H1 (cell line): Measurements from ENCODE around the gene FLRT2. TPM values are rescaled to one million over a fixed set of nuclear protein-coding genes. Genes with fewer than 3 reads are reported as not detected.

Experiments used
- CTCF ChIA-PET: fragments of 300-600 bp; sonication (Branson Sonifier 250); formaldehyde crosslinking; loops from one replicate; lab custom pipeline; 2021; ENCODE audit not compliant: partially characterized antibody; lab: Charles Lee
- POLR2A ChIA-PET: fragments of 300-600 bp; sonication (Branson Sonifier 250); formaldehyde crosslinking; loops from one replicate; lab custom pipeline; 2021; ENCODE audit warnings: inconsistent platforms; ENCODE audit not compliant: partially characterized antibody; lab: Charles Lee
- DNase-seq, 2 experiments: peaks; one replicate each; pipeline versions ENCODE4 v3.0.0 to v3.0.0-alpha.2; 2010 to 2022; ENCODE audit warnings: low spot score in 2 of 2, low read depth in 1 of 2, mixed read lengths in 1 of 2
- FAIRE-seq: peaks from 2 replicates; lab custom pipeline; 2011; peaks lifted over from hg19 to GRCh38; lab: Jason Lieb, UNC
- H2AFZ ChIP-seq: 2 replicates; pipeline ENCODE4 v1.8.1; 2012; ENCODE audit warnings: low read length, inconsistent platforms
- H2AK5ac ChIP-seq: 2 replicates; pipeline ENCODE4 v1.6.1; 2013; ENCODE audit warnings: low read depth, low read length
- H2BK120ac ChIP-seq: replicated peaks from 2 replicates; pipeline ENCODE3; 2013; ENCODE audit warnings: low read depth, low read length, inconsistent platforms
- H2BK12ac ChIP-seq: 2 replicates; pipeline ENCODE4 v1.6.1; 2013; ENCODE audit warnings: low read depth, low read length
- H2BK15ac ChIP-seq: 2 replicates; pipeline ENCODE4 v1.6.1; 2013; ENCODE audit warnings: low read length
- H2BK20ac ChIP-seq: 2 replicates; pipeline ENCODE4 v1.6.1; 2013; ENCODE audit warnings: low read length
- H2BK5ac ChIP-seq: 2 replicates; pipeline ENCODE4 v1.6.1; 2013; ENCODE audit warnings: low read depth, low read length
- H3K14ac ChIP-seq: 2 replicates; pipeline ENCODE4 v1.6.1; 2013; ENCODE audit warnings: inconsistent platforms; ENCODE audit not compliant: insufficient read length
- H3K18ac ChIP-seq: 2 replicates; pipeline ENCODE4 v1.6.1; 2013; ENCODE audit warnings: low read length; ENCODE audit errors: extremely low read depth
- H3K23ac ChIP-seq: 2 replicates; pipeline ENCODE4 v1.6.1; 2013; ENCODE audit warnings: inconsistent platforms; ENCODE audit not compliant: insufficient read length
- H3K23me2 ChIP-seq: 2 replicates; pipeline ENCODE4 v1.6.1; 2013; ENCODE audit warnings: low read depth, low read length
- H3K27ac ChIP-seq: 2 replicates; pipeline ENCODE4 v1.6.1; 2011; ENCODE audit warnings: low read depth, low read length, inconsistent platforms
- H3K27me3 ChIP-seq, 4 experiments: replicated peaks in 1 of 4; 1 replicate in 1 of 4; 2 replicates in 3 of 4; pipeline versions ENCODE4 v1.6.1 to v1.8.1; 2011 to 2013; ENCODE audit warnings: low read length in 3 of 4, mild to moderate bottlenecking in 3 of 4, inconsistent platforms in 2 of 4, mixed read lengths in 2 of 4, moderate library complexity in 1 of 4; ENCODE audit not compliant: control insufficient read depth in 3 of 4, insufficient read depth in 3 of 4; ENCODE audit errors: extremely low read depth in 1 of 4
- H3K36me3 ChIP-seq, 4 experiments: 2 replicates each; pipeline versions ENCODE4 v1.6.1 to v1.8.1; 2011 to 2013; ENCODE audit warnings: mild to moderate bottlenecking in 4 of 4, low read length in 3 of 4, moderate library complexity in 2 of 4, control low read depth in 1 of 4, inconsistent platforms in 1 of 4; ENCODE audit not compliant: insufficient read depth in 4 of 4, control insufficient read depth in 2 of 4
- H3K4ac ChIP-seq: replicated peaks from 2 replicates; pipeline ENCODE3; 2013; ENCODE audit warnings: low read length, low read depth, mixed read lengths, inconsistent platforms; ENCODE audit not compliant: insufficient read length
- H3K4me1 ChIP-seq, 4 experiments: replicated peaks in 1 of 4; 1 replicate in 1 of 4; 2 replicates in 3 of 4; pipeline versions ENCODE4 v1.6.1 to v1.8.1; 2011 to 2013; ENCODE audit warnings: low read length in 3 of 4, inconsistent platforms in 2 of 4, mixed read lengths in 1 of 4; ENCODE audit not compliant: insufficient read depth in 4 of 4, control insufficient read depth in 3 of 4
- H3K4me2 ChIP-seq, 2 experiments: 2 replicates each; pipeline versions ENCODE4 v1.6.1 to v1.8.1; 2011 to 2013; ENCODE audit warnings: low read depth in 2 of 2, low read length in 2 of 2, control low read depth in 1 of 2, inconsistent platforms in 1 of 2, mild to moderate bottlenecking in 1 of 2; ENCODE audit not compliant: insufficient read depth in 1 of 2
- H3K4me3 ChIP-seq, 4 experiments: fragments of 200-600, 300-600 bp in 1 of 4; sonication (generic), shearing (Covaris generic), sonication (Bioruptor Twin) in 1 of 4; 2 replicates each; pipeline versions ENCODE4 v1.5.1 to v1.8.1; 2011 to 2016; ENCODE audit warnings: low read length in 4 of 4, low read depth in 3 of 4, control low read depth in 2 of 4, inconsistent platforms in 2 of 4, mild to moderate bottlenecking in 2 of 4, mixed read lengths in 1 of 4, moderate library complexity in 1 of 4; ENCODE audit not compliant: insufficient read depth in 2 of 4; ENCODE audit errors: extremely low read depth in 1 of 4
- H3K56ac ChIP-seq: replicated peaks from 2 replicates; pipeline ENCODE3; 2013; ENCODE audit warnings: low read depth, mild to moderate bottlenecking, mixed read lengths, low read length, inconsistent platforms; ENCODE audit not compliant: insufficient read length
- H3K79me1 ChIP-seq: 2 replicates; pipeline ENCODE4 v1.6.1; 2013; ENCODE audit warnings: low read depth, low read length, control low read depth
- H3K79me2 ChIP-seq, 2 experiments: 2 replicates each; pipeline versions ENCODE4 v1.6.1 to v1.8.1; 2012 to 2013; ENCODE audit warnings: low read length in 2 of 2, mild to moderate bottlenecking in 2 of 2, inconsistent platforms in 1 of 2; ENCODE audit not compliant: insufficient read depth in 2 of 2, control insufficient read depth in 1 of 2
- H3K9ac ChIP-seq, 4 experiments: replicated peaks in 1 of 4; 1 replicate in 1 of 4; 2 replicates in 3 of 4; pipeline versions ENCODE4 v1.6.1 to v1.8.1; 2011 to 2013; ENCODE audit warnings: low read depth in 3 of 4, low read length in 3 of 4, control low read depth in 2 of 4, mild to moderate bottlenecking in 2 of 4, moderate library complexity in 2 of 4, inconsistent platforms in 1 of 4; ENCODE audit errors: extremely low read depth in 1 of 4
- H3K9me3 ChIP-seq, 2 experiments: 2 replicates each; pipeline versions ENCODE4 v1.6.1 to v1.8.1; 2012 to 2013; ENCODE audit warnings: mild to moderate bottlenecking in 2 of 2, moderate library complexity in 2 of 2, control low read depth in 1 of 2, inconsistent platforms in 1 of 2, low read depth in 1 of 2, low read length in 1 of 2, mixed read lengths in 1 of 2; ENCODE audit not compliant: insufficient read depth in 2 of 2
- H4K20me1 ChIP-seq, 2 experiments: replicated peaks in 1 of 2; 2 replicates each; pipeline versions ENCODE3 to v1.8.1; 2011 to 2013; ENCODE audit warnings: inconsistent platforms in 2 of 2, low read length in 2 of 2, mild to moderate bottlenecking in 1 of 2; ENCODE audit not compliant: insufficient read depth in 2 of 2, control insufficient read depth in 1 of 2
- H4K5ac ChIP-seq: 2 replicates; pipeline ENCODE4 v1.6.1; 2013; ENCODE audit warnings: low read length, low read depth, mixed read lengths, inconsistent platforms; ENCODE audit not compliant: insufficient read length
- H4K8ac ChIP-seq: 2 replicates; pipeline ENCODE4 v1.8.0; 2013; ENCODE audit warnings: mild to moderate bottlenecking, moderate library complexity, low read length, inconsistent platforms; ENCODE audit not compliant: insufficient read depth; ENCODE audit errors: extremely low read depth
- H4K91ac ChIP-seq: replicated peaks from 2 replicates; pipeline ENCODE3; 2013; ENCODE audit warnings: low read length, mixed read lengths, inconsistent platforms; ENCODE audit not compliant: insufficient read length
- ATF2 ChIP-seq: IDR thresholded peaks from 2 replicates; pipeline ENCODE4 v1.6.1; 2012; ENCODE audit warnings: low read length, inconsistent platforms
- CBX8 ChIP-seq: fragments of 300-800, 300-1000 bp; sonication (generic); IDR thresholded peaks from 2 replicates; pipeline ENCODE4 v1.7.1; 2016; ENCODE audit warnings: low read depth, low read length, borderline replicate concordance
- EP300 ChIP-seq, 2 experiments: IDR thresholded peaks; 1 replicate in 1 of 2; 2 replicates in 1 of 2; pipeline ENCODE4 v1.6.1; 2011 to 2012; ENCODE audit warnings: low read depth in 2 of 2, low read length in 2 of 2, mild to moderate bottlenecking in 2 of 2, borderline replicate concordance in 1 of 2, inconsistent platforms in 1 of 2, moderate library complexity in 1 of 2
- EZH2 ChIP-seq: fragments of 200-600 bp; sonication (generic); IDR thresholded peaks from 2 replicates; pipeline ENCODE4 v1.7.1; 2012; ENCODE audit warnings: low read depth, mild to moderate bottlenecking, moderate library complexity, low read length, inconsistent platforms; ENCODE audit not compliant: severe bottlenecking
- NRF1 ChIP-seq: IDR thresholded peaks from 2 replicates; pipeline ENCODE4 v1.6.1; 2011; ENCODE audit warnings: mild to moderate bottlenecking, low read depth, low read length, improper control_type of control experiment
- POLR2AphosphoS5 ChIP-seq: IDR thresholded peaks from 2 replicates; pipeline ENCODE4 v1.6.1; 2011; ENCODE audit warnings: low read depth, low read length
- SP2 ChIP-seq: IDR thresholded peaks from 2 replicates; pipeline ENCODE4 v1.6.1; 2012; ENCODE audit warnings: mild to moderate bottlenecking, low read length, inconsistent platforms
- SP4 ChIP-seq: IDR thresholded peaks from 2 replicates; pipeline ENCODE4 v1.6.1; 2012; ENCODE audit warnings: low read length, inconsistent platforms
- TAF7 ChIP-seq: optimal IDR thresholded peaks from 2 replicates; pipeline ENCODE3; 2011; ENCODE audit warnings: low read depth, mild to moderate bottlenecking, inconsistent platforms, low read length, moderate library complexity, borderline replicate concordance
- USF2 ChIP-seq: IDR thresholded peaks from 2 replicates; pipeline ENCODE4 v1.6.1; 2011; ENCODE audit warnings: low read length, improper control_type of control experiment
- WGBS, 2 experiments: shearing (Covaris generic) in 1 of 2; methylation state at CpG; one replicate each; pipeline versions ENCODE4 v1.1.6 to v1.1.7; 2013 to 2015; ENCODE audit warnings: low lambda C conversion rate in 2 of 2, mixed read lengths in 2 of 2, inconsistent platforms in 1 of 2, low coverage in 1 of 2, missing lambda C conversion rate in 1 of 2; ENCODE audit not compliant: insufficient replicate concordance in 2 of 2, insufficient coverage in 1 of 2, insufficient read length in 1 of 2; ENCODE audit errors: extremely low coverage in 1 of 2, missing lambda C conversion rate in 1 of 2; 5-methylcytosine and 5-hydroxymethylcytosine counted together
- polyA plus RNA-seq, 7 experiments: library from polyadenylated mRNA; depleted of rRNA in 3 of 7; stranded (reverse) in 5 of 7; unstranded in 2 of 7; fragments of >200 nt in 5 of 7; fragments of 200-250 nt in 2 of 7; gene quantifications; 1 replicate in 5 of 7; 2 replicates in 1 of 7; 4 replicates in 1 of 7; pipeline versions ENCODE4 v1.2.1 to v1.2.3, GENCODE V29; 2011 to 2013; ENCODE audit warnings: missing spikeins in 2 of 7, mixed read lengths in 2 of 7
- total RNA-seq: library from RNA; stranded (reverse); fragmentation: NEBNext Ultra II Directional; extraction: Animal tissue kit (Norgen Biotek cat#: 25700); gene quantifications from 2 replicates; pipeline ENCODE4 v1.2.1, GENCODE V29; 2021
- TF ChIP-seq, protein P1 (sequence below): IDR thresholded peaks from 2 replicates; pipeline ENCODE4 v1.6.1; 2011; ENCODE audit warnings: low read depth, mild to moderate bottlenecking, low read length; ENCODE audit not compliant: insufficient read depth

The FLRT2 gene
- total and polyA plus RNA-seq, 2 of the 8 experiments (the other 6 are each of a cell fraction or from before 2014, with no cell fraction given): 2.4 to 6.9 TPM

DNA sequence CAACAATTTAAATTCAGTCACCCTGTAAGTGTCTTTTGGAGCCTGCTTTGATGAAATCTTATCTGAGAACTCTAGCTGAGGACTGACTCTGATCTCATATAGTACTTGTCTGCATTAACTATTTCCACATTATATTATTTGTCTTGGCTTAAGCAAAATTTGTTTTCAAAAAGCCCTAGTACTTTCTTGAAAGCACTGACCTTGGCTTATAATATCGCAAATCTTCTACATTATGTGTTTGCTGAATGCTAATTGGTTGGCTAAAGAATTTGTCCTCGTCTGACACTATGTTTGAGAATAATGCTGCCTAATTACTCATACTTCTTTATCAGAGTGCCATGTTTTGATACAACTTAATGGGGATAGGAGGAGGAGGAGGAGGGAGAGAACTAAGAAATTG lies 46.9 kb upstream of the FLRT2 start:
- POLR2A ChIA-PET: no interaction called here
- Histone ChIP-seq H2BK120ac (no peak overlapping the region), H3K79me2 (no peaks in the 10 kb centered on the region), H3K23me2 (no peaks in the 10 kb centered on the region), H2AK5ac (no peak overlapping the region), H3K18ac (no peak overlapping the region), H2BK5ac (no peak overlapping the region), H3K27ac (no peak overlapping the region), H2BK15ac (no peak overlapping the region), H3K4me1 (no peaks in the 10 kb centered on the region), H3K4me3 (no peak overlapping the region), H3K79me1 (no peaks in the 10 kb centered on the region), H4K91ac (no peak overlapping the region), H3K27me3 (no peaks in the 10 kb centered on the region), H4K20me1 (no peaks in the 10 kb centered on the region), H3K36me3 (no peaks in the 10 kb centered on the region), H3K56ac (no peak overlapping the region), H3K9ac (no peak overlapping the region), H4K5ac (no peak overlapping the region), H3K23ac (no peak overlapping the region), H2BK20ac (no peak overlapping the region), H4K8ac (no peak overlapping the region), H2AFZ (no peak overlapping the region), H2BK12ac (no peak overlapping the region), H3K4me2 (no peak overlapping the region), H3K4ac (no peak overlapping the region), H3K9me3 (no peaks in the 10 kb centered on the region; a peak in 1 of 4 replicates), H3K14ac (no peak overlapping the region)
- WGBS, 2 experiments: 95% methylated on average over 2 of the region's 2 CpGs; no CpG with 5 or more reads in 1 of the 2 experiments
- FAIRE-seq (no peak), DNase-seq (no peak)
- CTCF ChIA-PET: interaction anchor here (1.6 to 1.9 kb wide), 2 partner anchors 10 to 555 kb away, joined by 4 read pairs; no protein-coding TSS in a partner anchor
- TF ChIP-seq USF2: no peak
- no peak for TF ChIP-seq POLR2AphosphoS5
- TF ChIP-seq NRF1: no peak
- TF ChIP-seq EP300 (IDR thresholded peaks at IDR 0.05; ENCODE audit: borderline replicate concordance in 1 of 2, low read depth in 2 of 2, low read length in 2 of 2): no peak
- no peak for TF ChIP-seq ATF2
- no peak for TF ChIP-seq CBX8
- no peak for TF ChIP-seq TAF7
- TF ChIP-seq SP2: no peak
- TF ChIP-seq SP4: no peak
- TF ChIP-seq, protein P1, sequence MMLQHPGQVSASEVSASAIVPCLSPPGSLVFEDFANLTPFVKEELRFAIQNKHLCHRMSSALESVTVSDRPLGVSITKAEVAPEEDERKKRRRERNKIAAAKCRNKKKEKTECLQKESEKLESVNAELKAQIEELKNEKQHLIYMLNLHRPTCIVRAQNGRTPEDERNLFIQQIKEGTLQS: no peak
- TF ChIP-seq EZH2: no peak
